Stomach (tissue), 4 donors: ENCODE results near the gene NRG3.

Source experiments
- EP300 ChIP-seq: sonication (generic); formaldehyde crosslinking; IDR thresholded peaks from one replicate; pipeline ENCODE4 v1.6.1; 2017; ENCODE audit warnings: antibody characterized with exemption
- POLR2A ChIP-seq, 4 donors: fragments of 450-650 bp; IDR thresholded peaks; one replicate each; pipeline ENCODE4 v1.6.1; 2016; ENCODE audit warnings: antibody characterized with exemption in 4 of 4, control low read depth in 2 of 4, mild to moderate bottlenecking in 1 of 4, moderate library complexity in 1 of 4
- POLR2AphosphoS5 ChIP-seq, 3 donors: sonication (generic); formaldehyde crosslinking; IDR thresholded peaks; one replicate each; pipeline ENCODE4 v1.6.1; 2016; ENCODE audit warnings: antibody characterized with exemption in 3 of 3
- TF ChIP-seq, protein P1 (sequence below), 7 experiments: fragments of 450-650 bp in 4 of 7; fragments of 200-600 bp in 3 of 7; sonication (generic) in 3 of 7; IDR thresholded peaks; one replicate each; pipeline ENCODE4 v1.5.1; 2016 to 2019; ENCODE audit warnings: antibody characterized with exemption in 7 of 7, control low read depth in 2 of 7, mild to moderate bottlenecking in 1 of 7

DNA sequence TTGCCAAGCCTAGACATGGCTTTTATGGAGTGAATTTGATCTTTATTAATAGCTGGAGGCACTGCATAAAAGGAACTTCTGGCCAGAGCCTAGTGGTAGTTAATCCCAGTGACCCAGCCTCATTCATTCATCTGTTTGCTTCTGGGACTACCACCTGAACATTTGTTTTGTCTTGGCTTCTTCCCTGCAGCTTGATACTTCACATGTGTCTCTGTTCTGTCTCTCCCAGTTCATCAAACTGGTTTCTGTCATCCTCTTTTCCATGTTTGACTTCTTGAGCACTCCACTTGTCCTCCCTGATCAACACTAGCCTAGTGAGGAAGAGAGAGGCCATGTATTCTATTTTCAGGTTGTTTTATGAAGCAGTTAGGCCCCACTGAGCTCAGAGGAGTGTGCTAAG lies 163.6 kb downstream of the NRG3 start:
- TF ChIP-seq, protein P1, sequence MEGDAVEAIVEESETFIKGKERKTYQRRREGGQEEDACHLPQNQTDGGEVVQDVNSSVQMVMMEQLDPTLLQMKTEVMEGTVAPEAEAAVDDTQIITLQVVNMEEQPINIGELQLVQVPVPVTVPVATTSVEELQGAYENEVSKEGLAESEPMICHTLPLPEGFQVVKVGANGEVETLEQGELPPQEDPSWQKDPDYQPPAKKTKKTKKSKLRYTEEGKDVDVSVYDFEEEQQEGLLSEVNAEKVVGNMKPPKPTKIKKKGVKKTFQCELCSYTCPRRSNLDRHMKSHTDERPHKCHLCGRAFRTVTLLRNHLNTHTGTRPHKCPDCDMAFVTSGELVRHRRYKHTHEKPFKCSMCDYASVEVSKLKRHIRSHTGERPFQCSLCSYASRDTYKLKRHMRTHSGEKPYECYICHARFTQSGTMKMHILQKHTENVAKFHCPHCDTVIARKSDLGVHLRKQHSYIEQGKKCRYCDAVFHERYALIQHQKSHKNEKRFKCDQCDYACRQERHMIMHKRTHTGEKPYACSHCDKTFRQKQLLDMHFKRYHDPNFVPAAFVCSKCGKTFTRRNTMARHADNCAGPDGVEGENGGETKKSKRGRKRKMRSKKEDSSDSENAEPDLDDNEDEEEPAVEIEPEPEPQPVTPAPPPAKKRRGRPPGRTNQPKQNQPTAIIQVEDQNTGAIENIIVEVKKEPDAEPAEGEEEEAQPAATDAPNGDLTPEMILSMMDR (IDR thresholded peaks at IDR 0.05) = no peak
- TF ChIP-seq POLR2A (IDR thresholded peaks at IDR 0.05) (no peak), POLR2AphosphoS5 (IDR thresholded peaks at IDR 0.05) (no peak), EP300 (no peak)
